Right atrium auricular region (tissue), 2 donors: ENCODE measurements around the gene DBET. TPM values are rescaled to one million over a fixed set of nuclear protein-coding genes. Genes with fewer than 3 reads are reported as not detected.
A peak's percentile ranks its signal among the peaks of the same experiment; 100 is the strongest.
"Not testable (repeated sequence)": the region's sequence is repeated elsewhere in the genome, so short reads cannot be mapped to it uniquely, and the experiment has no call there.

Experiments used
- DNase-seq: peaks from one replicate; pipeline ENCODE4 v3.0.0-alpha.2; 2019; ENCODE audit warnings: low spot score
- H3K27ac ChIP-seq, 2 donors: fragments of 200-600 bp; sonication (generic); 1 replicate in 1 of 2; 2 replicates in 1 of 2; pipeline ENCODE4 v1.5.1; 2016 to 2019
- H3K27me3 ChIP-seq, 2 donors: fragments of 200-600 bp; sonication (generic); one replicate each; pipeline versions ENCODE4 v1.5.1 to v1.6.0; 2017 to 2019
- H3K36me3 ChIP-seq: fragments of 200-600 bp; sonication (generic); one replicate; pipeline ENCODE4 v1.5.1; 2016
- H3K4me1 ChIP-seq, 2 donors: fragments of 200-600 bp; sonication (generic); one replicate each; pipeline versions ENCODE4 v1.5.1 to v1.6.0; 2017 to 2019
- H3K4me3 ChIP-seq, 2 donors: fragments of 200-600 bp; sonication (generic); 1 replicate in 1 of 2; 2 replicates in 1 of 2; pipeline ENCODE4 v1.5.1; 2017 to 2019; ENCODE audit warnings: mild to moderate bottlenecking in 1 of 2, moderate library complexity in 1 of 2
- H3K9me3 ChIP-seq, 2 donors: fragments of 200-600 bp; sonication (generic); one replicate each; pipeline ENCODE4 v1.5.1; 2019
- CTCF ChIP-seq, 2 donors: fragments of 200-600 bp; sonication (generic); IDR thresholded peaks; one replicate each; pipeline ENCODE4 v1.5.1; 2019; ENCODE audit warnings: antibody characterized with exemption in 2 of 2
- total RNA-seq, 2 donors: library from RNA; depleted of rRNA; stranded (reverse); fragments of >200 nt; gene quantifications; one replicate each; pipeline ENCODE4 v1.1.0, GENCODE V29; 2016

Gene DBET
- total RNA-seq, 2 donors from 2014 or later = not detected

- peaks cover 0 to 6% of the 10 kb centered on the region in 2 donors for H3K9me3 ChIP-seq
- peaks cover 0 to 36% of the 10 kb centered on the region in 2 donors for H3K4me1 ChIP-seq
- no peak for DNase-seq
- H3K27me3 ChIP-seq = peaks cover 10 to 24% of the 10 kb centered on the region in 2 donors
- no peak for TF ChIP-seq CTCF (IDR thresholded peaks at IDR 0.05)
- no peaks in the 10 kb centered on the region for H3K36me3 ChIP-seq
- no peak overlapping the region for H3K27ac ChIP-seq
- no peak overlapping the region for H3K4me3 ChIP-seq
Measured at GRCh38 chr4:190018201-190018920, 45.9 kb upstream of the DBET start.

GRCh38 chr4:190019023-190019858 lies 45.1 kb upstream of the DBET start:
- no peak for TF ChIP-seq CTCF (IDR thresholded peaks at IDR 0.05)
- peaks cover 0 to 36% of the 10 kb centered on the region in 2 donors for H3K4me1 ChIP-seq

GRCh38 chr4:190019859-190020463 lies 44.3 kb upstream of the DBET start:
- peaks cover under 1 to 22% of the 10 kb centered on the region in 2 donors for H3K27me3 ChIP-seq
- peaks cover 0 to 32% of the 10 kb centered on the region in 2 donors for H3K4me1 ChIP-seq
- not testable (repeated sequence) for DNase-seq

More at GRCh38 chr4:190019023-190019858, 45.1 kb upstream of the DBET start:
- Histone ChIP-seq H3K4me3 (no peak overlapping the region), H3K27ac (no peak overlapping the region), H3K9me3 (peaks cover 0 to under 1% of the 10 kb centered on the region in 2 donors), H3K36me3 (no peaks in the 10 kb centered on the region), H3K27me3 (peaks cover 8 to 22% of the 10 kb centered on the region in 2 donors)
- no peak for DNase-seq

GRCh38 chr4:190020790-190021717 lies 43.2 kb upstream of the DBET start:
- peaks cover 0 to 19% of the 10 kb centered on the region in 2 donors for H3K27me3 ChIP-seq
- no peak for DNase-seq

More at GRCh38 chr4:190019859-190020463, 44.3 kb upstream of the DBET start:
- not testable (repeated sequence) for H3K9me3 ChIP-seq, H3K27ac ChIP-seq, H3K36me3 ChIP-seq, H3K4me3 ChIP-seq

GRCh38 chr4:190021973-190022372 lies 42.3 kb upstream of the DBET start:
- DNase-seq, H3K27ac ChIP-seq, H3K9me3 ChIP-seq, H3K4me3 ChIP-seq, H3K36me3 ChIP-seq: not testable (repeated sequence)
- H3K27me3 ChIP-seq = peaks cover 0 to 16% of the 10 kb centered on the region in 2 donors
- H3K4me1 ChIP-seq = peaks cover 0 to 24% of the 10 kb centered on the region in 2 donors

More at GRCh38 chr4:190020790-190021717, 43.2 kb upstream of the DBET start:
- Histone ChIP-seq H3K36me3 (no peaks in the 10 kb centered on the region), H3K9me3 (no peaks in the 10 kb centered on the region), H3K4me3 (peak overlapping the region in 1 of 2 donors; percentile 21), H3K27ac (no peak overlapping the region), H3K4me1 (peaks cover 0 to 25% of the 10 kb centered on the region in 2 donors)
- TF ChIP-seq CTCF (IDR thresholded peaks at IDR 0.05) = no peak

- not testable (repeated sequence) for DNase-seq
Measured at GRCh38 chr4:190022614-190023281, 41.6 kb upstream of the DBET start.

GRCh38 chr4:190027156-190027555 lies 37.1 kb upstream of the DBET start, which contains the start of gene FRG2:
FRG2 (minus strand) TSS chr4:190027256; CDS start chr4:190027204, 52 bp downstream.
- not testable (repeated sequence) for H3K9me3 ChIP-seq, H3K4me3 ChIP-seq, H3K4me1 ChIP-seq, H3K36me3 ChIP-seq, DNase-seq, H3K27me3 ChIP-seq, H3K27ac ChIP-seq

More at GRCh38 chr4:190022614-190023281, 41.6 kb upstream of the DBET start:
- Histone ChIP-seq H3K4me3 (peak overlapping the region in 1 of 2 donors; percentile 31), H3K4me1 (peaks cover 0 to 17% of the 10 kb centered on the region in 2 donors), H3K27me3 (peaks cover 0 to 16% of the 10 kb centered on the region in 2 donors)
- H3K36me3 ChIP-seq, H3K27ac ChIP-seq, H3K9me3 ChIP-seq: not testable (repeated sequence)

GRCh38 chr4:190031264-190031663 lies 33.0 kb upstream of the DBET start:
- H3K4me3 ChIP-seq, H3K36me3 ChIP-seq, H3K27me3 ChIP-seq, DNase-seq, H3K9me3 ChIP-seq, H3K4me1 ChIP-seq, H3K27ac ChIP-seq: not testable (repeated sequence)

- H3K4me3 ChIP-seq, H3K36me3 ChIP-seq, H3K4me1 ChIP-seq, H3K9me3 ChIP-seq, H3K27ac ChIP-seq, DNase-seq, H3K27me3 ChIP-seq: not testable (repeated sequence)
Measured at GRCh38 chr4:190037704-190038388, 26.5 kb upstream of the DBET start.
